ENCODE measurements around the gene AFF3. TPM values are rescaled to one million over a fixed set of nuclear protein-coding genes. Genes with fewer than 3 reads are reported as not detected.

The AFF3 gene
- total RNA-seq, 1 donor from 2014 or later: 20.9 TPM

DNA sequence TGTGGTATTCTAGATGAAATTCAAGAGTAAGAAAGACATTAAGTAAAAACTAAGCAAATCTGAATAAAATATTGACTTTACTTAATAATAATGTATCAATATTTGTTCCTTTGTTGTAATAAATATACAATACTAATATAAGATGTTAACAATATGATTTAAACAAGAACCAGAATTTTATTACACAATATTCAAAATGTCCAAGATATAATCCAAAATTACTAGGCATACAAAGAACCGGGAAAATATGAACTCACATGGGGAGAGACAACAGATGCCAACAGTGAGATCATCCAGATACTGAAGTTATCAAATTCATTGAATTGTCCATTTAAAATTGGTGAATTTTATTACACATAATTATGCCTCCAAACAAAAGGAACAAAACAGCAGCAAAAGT lies 286.3 kb downstream of the AFF3 start:
- DNase-seq (ENCODE audit: low read depth, low spot score): no peak
- peaks cover 2% of the 10 kb centered on the region for H3K9me3 Mint-ChIP-seq
- peaks cover 14% of the 10 kb centered on the region for H3K4me1 Mint-ChIP-seq
- TF ChIP-seq, protein P1, sequence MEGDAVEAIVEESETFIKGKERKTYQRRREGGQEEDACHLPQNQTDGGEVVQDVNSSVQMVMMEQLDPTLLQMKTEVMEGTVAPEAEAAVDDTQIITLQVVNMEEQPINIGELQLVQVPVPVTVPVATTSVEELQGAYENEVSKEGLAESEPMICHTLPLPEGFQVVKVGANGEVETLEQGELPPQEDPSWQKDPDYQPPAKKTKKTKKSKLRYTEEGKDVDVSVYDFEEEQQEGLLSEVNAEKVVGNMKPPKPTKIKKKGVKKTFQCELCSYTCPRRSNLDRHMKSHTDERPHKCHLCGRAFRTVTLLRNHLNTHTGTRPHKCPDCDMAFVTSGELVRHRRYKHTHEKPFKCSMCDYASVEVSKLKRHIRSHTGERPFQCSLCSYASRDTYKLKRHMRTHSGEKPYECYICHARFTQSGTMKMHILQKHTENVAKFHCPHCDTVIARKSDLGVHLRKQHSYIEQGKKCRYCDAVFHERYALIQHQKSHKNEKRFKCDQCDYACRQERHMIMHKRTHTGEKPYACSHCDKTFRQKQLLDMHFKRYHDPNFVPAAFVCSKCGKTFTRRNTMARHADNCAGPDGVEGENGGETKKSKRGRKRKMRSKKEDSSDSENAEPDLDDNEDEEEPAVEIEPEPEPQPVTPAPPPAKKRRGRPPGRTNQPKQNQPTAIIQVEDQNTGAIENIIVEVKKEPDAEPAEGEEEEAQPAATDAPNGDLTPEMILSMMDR (conservative IDR thresholded peaks at IDR 0.05): no peak
- no peaks in the 10 kb centered on the region for H3K27me3 Mint-ChIP-seq (ENCODE audit: low read depth)
- H3K4me3 Mint-ChIP-seq: no peak overlapping the region
- H3K27ac Mint-ChIP-seq (ENCODE audit: unreplicated experiment): peak overlapping the region; percentile 88
- H3K36me3 Mint-ChIP-seq (ENCODE audit: low read depth): no peaks in the 10 kb centered on the region

DNA sequence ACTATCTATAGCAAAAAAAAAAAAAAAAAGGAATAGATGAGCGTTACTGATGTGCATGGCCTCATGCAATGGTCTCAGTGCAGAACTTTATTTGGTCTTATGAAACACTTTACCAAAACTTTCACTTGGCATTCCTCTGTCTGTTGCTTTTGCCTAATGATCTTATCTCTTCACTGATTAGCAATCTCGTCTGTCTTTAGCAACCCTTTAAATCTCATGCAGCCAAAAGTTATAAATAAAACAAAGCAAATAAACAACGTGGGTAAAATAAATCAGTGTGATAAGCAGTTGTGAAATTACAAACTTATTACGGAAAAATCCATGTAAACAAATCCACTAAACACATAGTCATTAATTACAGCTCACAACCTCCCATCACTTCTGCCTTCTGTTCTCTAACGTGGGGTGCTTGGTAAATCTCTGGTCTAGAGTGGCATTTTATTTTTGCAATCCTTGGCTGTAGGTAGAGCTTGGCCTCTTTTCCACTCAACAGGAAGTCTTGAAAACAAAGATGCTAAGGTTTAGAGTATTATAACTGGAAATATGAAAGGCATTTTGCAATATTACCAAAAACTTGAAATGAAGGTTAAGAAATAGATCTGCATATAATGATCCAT lies 288.0 kb downstream of the AFF3 start:
- Mint-ChIP-seq H3K9me3 (peaks cover 2% of the 10 kb centered on the region), H3K36me3 (ENCODE audit: low read depth) (no peaks in the 10 kb centered on the region), H3K4me1 (peaks cover 22% of the 10 kb centered on the region), H3K27me3 (ENCODE audit: low read depth) (no peaks in the 10 kb centered on the region), H3K4me3 (no peak overlapping the region), H3K27ac (ENCODE audit: unreplicated experiment) (no peak overlapping the region)
- TF ChIP-seq, protein P1 (conservative IDR thresholded peaks at IDR 0.05): no peak
- no peak for DNase-seq (ENCODE audit: low read depth, low spot score)

DNA sequence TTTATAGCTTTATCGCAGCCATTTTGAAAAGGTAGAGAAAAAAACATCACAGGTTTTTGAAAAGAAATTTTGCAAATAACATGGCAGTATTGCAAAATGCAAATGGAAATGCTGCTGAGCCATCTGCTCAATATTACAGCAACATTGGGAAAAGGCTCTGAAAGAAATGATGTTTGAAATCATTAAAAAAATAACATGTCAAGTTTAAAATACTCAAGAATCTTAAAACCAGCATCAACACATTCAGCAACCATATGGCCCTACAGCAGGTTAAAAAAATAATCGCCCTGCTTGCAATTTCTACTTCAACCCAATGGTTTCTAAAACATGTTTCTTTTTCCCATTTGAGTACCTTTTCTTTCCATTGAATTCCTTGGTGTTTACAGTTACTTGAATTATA lies 289.4 kb downstream of the AFF3 start:
- no peaks in the 10 kb centered on the region for H3K27me3 Mint-ChIP-seq (ENCODE audit: low read depth)
- no peak overlapping the region for H3K27ac Mint-ChIP-seq (ENCODE audit: unreplicated experiment)
- TF ChIP-seq, protein P1 (conservative IDR thresholded peaks at IDR 0.05): no peak
- peaks cover 2% of the 10 kb centered on the region for H3K9me3 Mint-ChIP-seq
- DNase-seq (ENCODE audit: low read depth, low spot score): no peak
- no peaks in the 10 kb centered on the region for H3K36me3 Mint-ChIP-seq (ENCODE audit: low read depth)
- H3K4me3 Mint-ChIP-seq: no peak overlapping the region
- H3K4me1 Mint-ChIP-seq: peaks cover 22% of the 10 kb centered on the region

DNA sequence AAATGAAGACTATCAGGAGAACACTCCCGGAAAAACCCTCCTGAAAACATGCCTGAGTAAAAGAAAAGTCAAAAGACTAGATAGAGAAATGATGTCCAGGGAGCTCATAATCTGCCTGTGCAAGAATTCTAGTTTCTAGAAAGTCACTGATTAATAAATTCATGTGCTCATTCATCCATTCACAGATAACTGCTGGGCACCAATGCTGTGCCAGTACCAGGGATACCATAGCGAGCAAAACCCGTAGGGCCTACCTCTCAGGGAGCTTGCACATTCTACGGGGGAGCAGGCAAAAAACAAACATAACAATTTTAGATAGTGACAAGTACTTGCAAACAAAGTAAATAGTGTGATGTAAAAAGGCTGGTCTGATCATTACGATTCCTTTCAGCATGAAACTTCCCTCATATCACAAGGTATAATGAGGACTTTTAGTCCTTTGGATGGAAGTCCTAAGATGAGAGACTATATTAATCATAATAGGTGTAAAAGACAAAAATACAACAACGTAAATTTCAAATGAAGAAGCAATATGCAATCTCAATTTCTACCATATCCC lies 289.9 kb downstream of the AFF3 start:
- TF ChIP-seq, protein P1 (conservative IDR thresholded peaks at IDR 0.05): no peak
- H3K36me3 Mint-ChIP-seq (ENCODE audit: low read depth): no peaks in the 10 kb centered on the region
- H3K27ac Mint-ChIP-seq (ENCODE audit: unreplicated experiment): no peak overlapping the region
- no peaks in the 10 kb centered on the region for H3K27me3 Mint-ChIP-seq (ENCODE audit: low read depth)
- H3K4me3 Mint-ChIP-seq: no peak overlapping the region
- H3K4me1 Mint-ChIP-seq: peaks cover 25% of the 10 kb centered on the region
- peaks cover 2% of the 10 kb centered on the region for H3K9me3 Mint-ChIP-seq
- DNase-seq (ENCODE audit: low read depth, low spot score): no peak

DNA sequence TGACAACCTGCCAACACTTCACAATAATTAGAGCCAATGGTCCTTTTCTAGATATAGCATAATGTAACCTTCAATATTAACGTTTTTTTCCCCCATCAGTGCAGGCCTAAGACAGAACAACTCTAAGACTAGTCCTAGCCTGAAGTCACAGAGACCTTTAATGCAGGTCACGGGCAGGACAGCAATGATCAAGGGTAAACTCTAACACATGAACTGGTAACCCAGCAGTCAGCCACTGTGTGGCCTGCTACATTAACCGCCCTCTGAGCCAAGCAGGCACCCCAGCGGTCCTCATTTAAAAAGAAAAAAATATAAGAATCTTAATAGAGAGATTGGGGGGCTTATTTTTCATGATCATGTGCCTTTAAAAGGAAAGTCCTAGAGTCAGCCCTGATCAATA lies 290.6 kb downstream of the AFF3 start:
- Mint-ChIP-seq H3K27ac (ENCODE audit: unreplicated experiment) (no peak overlapping the region), H3K27me3 (ENCODE audit: low read depth) (no peaks in the 10 kb centered on the region), H3K4me1 (peaks cover 25% of the 10 kb centered on the region), H3K4me3 (no peak overlapping the region), H3K9me3 (peaks cover 2% of the 10 kb centered on the region), H3K36me3 (ENCODE audit: low read depth) (no peaks in the 10 kb centered on the region)
- TF ChIP-seq, protein P1 (conservative IDR thresholded peaks at IDR 0.05): no peak
- DNase-seq (ENCODE audit: low read depth, low spot score): no peak
